Activated T-cell treated with anti-CD3 and anti-CD28 coated beads for 48 hours (primary cell): ENCODE data around the gene DIRAS1.
"Not testable (repeated sequence)": the region's sequence is repeated elsewhere in the genome, so short reads cannot be mapped to it uniquely, and the experiment has no call there.

ENCODE experiments used
- DNase-seq: peaks from one replicate; pipeline ENCODE4 v3.0.0-alpha.2; 2020; ENCODE audit warnings: low read depth

Gene DIRAS1

GRCh38 chr19:2711172-2711874 lies 9.8 kb downstream of the DIRAS1 start:
- DNase-seq: no peak

- no peak for DNase-seq
Observed at GRCh38 chr19:2706251-2706650, 14.9 kb downstream of the DIRAS1 start.

GRCh38 chr19:2703691-2704216 lies 17.4 kb downstream of the DIRAS1 start:
- no peak for DNase-seq

GRCh38 chr19:2703077-2703437 lies 18.1 kb downstream of the DIRAS1 start:
- DNase-seq: no peak

GRCh38 chr19:2702170-2703076 lies 18.7 kb downstream of the DIRAS1 start, which contains the start of gene GNG7:
Gene GNG7, minus strand, starts transcription at chr19:2702694. Its CDS starts 182,006 bp downstream, at chr19:2520688.
- DNase-seq: peak; percentile 97

GRCh38 chr19:2701361-2702169 lies 19.6 kb downstream of the DIRAS1 start:
- DNase-seq: no peak

GRCh38 chr19:2700660-2701360 lies 20.4 kb downstream of the DIRAS1 start:
- DNase-seq: no peak

- no peak for DNase-seq
Observed at GRCh38 chr19:2699413-2700140, 21.6 kb downstream of the DIRAS1 start.

GRCh38 chr19:2694196-2694595 lies 27.0 kb downstream of the DIRAS1 start:
- DNase-seq: no peak

- DNase-seq: no peak
Observed at GRCh38 chr19:2693492-2694160, 27.5 kb downstream of the DIRAS1 start.

- DNase-seq: no peak
Observed at GRCh38 chr19:2691951-2692350, 29.2 kb downstream of the DIRAS1 start.

GRCh38 chr19:2690856-2691255 lies 30.3 kb downstream of the DIRAS1 start:
- DNase-seq: no peak

- DNase-seq: no peak
Observed at GRCh38 chr19:2686360-2686759, 34.8 kb downstream of the DIRAS1 start.

- DNase-seq: no peak
Observed at GRCh38 chr19:2685204-2685704, 35.9 kb downstream of the DIRAS1 start.

GRCh38 chr19:2683430-2684003 lies 37.7 kb downstream of the DIRAS1 start:
- DNase-seq: no peak

- no peak for DNase-seq
Observed at GRCh38 chr19:2680808-2681207, 40.4 kb downstream of the DIRAS1 start.

GRCh38 chr19:2679439-2679838 lies 41.7 kb downstream of the DIRAS1 start:
- DNase-seq: no peak

GRCh38 chr19:2678948-2679347 lies 42.2 kb downstream of the DIRAS1 start:
- not testable (repeated sequence) for DNase-seq

GRCh38 chr19:2678044-2678671 lies 43.0 kb downstream of the DIRAS1 start:
- DNase-seq: no peak
